Lower leg skin (tissue), 4 donors: ENCODE measurements around the gene ANK3. TPM values are rescaled to one million over a fixed set of nuclear protein-coding genes. Genes with fewer than 3 reads are reported as not detected.

Experiments used
- DNase-seq, 2 donors: peaks; one replicate each; pipeline ENCODE4 v3.0.0-alpha.2; 2019; ENCODE audit warnings: low spot score in 2 of 2
- H3K4me3 ChIP-seq: fragments of 200-600 bp; sonication (generic); 2 replicates; pipeline ENCODE4 v1.5.1; 2017; ENCODE audit warnings: mild to moderate bottlenecking, low read depth; ENCODE audit not compliant: poor library complexity, severe bottlenecking
- POLR2A ChIP-seq, 2 donors: fragments of 450-650 bp; IDR thresholded peaks; one replicate each; pipeline ENCODE4 v1.6.1; 2016 to 2017; ENCODE audit warnings: antibody characterized with exemption in 2 of 2, mild to moderate bottlenecking in 1 of 2, moderate library complexity in 1 of 2
- WGBS, 2 donors: methylation state at CpG; one replicate each; pipeline ENCODE4 v1.1.5; 2018; 5-methylcytosine and 5-hydroxymethylcytosine counted together
- intact Hi-C: fragments of 100-400 bp; cut with DNase I; formaldehyde crosslinking; loops from one replicate; pipeline ENCODE4 v1.15.0; 2023; ENCODE audit warnings: low total_unique reads
- total RNA-seq, 4 donors: library from RNA; depleted of rRNA; stranded (reverse); fragments of >200 nt; gene quantifications; one replicate each; pipeline ENCODE4 v1.1.0, GENCODE V29; 2016
- TF ChIP-seq, protein P1 (sequence below), 3 donors: fragments of 450-650 bp; IDR thresholded peaks; one replicate each; pipeline ENCODE4 v1.5.1; 2016; ENCODE audit warnings: antibody characterized with exemption in 3 of 3, mild to moderate bottlenecking in 3 of 3, moderate library complexity in 2 of 3

ANK3 gene
- total RNA-seq, 4 donors from 2014 or later: 76.2 to 107 (median 91.5) TPM

DNA sequence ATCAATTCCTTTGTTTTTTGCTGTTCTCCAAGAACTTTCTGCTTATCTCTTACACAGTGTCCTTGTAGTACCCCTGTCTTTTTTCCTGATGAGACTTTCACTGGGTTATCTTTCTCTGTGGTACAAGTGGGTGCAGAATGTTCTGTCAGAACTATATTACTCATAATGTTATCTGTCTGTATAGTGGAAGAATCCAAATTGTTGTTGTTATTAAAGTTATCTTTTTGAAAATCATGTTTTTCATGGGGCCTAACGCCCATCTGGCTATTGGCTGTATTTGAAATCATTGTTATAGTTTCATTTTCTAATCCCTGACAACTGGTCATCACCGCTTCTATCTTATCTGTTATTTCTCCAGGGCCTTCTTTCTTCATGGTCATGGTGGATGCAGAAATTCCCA lies 320.4 kb downstream of the ANK3 start:
- H3K4me3 ChIP-seq: no peak overlapping the region
- WGBS, 2 donors: 95 to 96% methylated on average over 2 of the region's 2 CpGs
- DNase-seq: no peak
- intact Hi-C loops: no loop called here
- no peak for TF ChIP-seq POLR2A (IDR thresholded peaks at IDR 0.05)
- TF ChIP-seq, protein P1, sequence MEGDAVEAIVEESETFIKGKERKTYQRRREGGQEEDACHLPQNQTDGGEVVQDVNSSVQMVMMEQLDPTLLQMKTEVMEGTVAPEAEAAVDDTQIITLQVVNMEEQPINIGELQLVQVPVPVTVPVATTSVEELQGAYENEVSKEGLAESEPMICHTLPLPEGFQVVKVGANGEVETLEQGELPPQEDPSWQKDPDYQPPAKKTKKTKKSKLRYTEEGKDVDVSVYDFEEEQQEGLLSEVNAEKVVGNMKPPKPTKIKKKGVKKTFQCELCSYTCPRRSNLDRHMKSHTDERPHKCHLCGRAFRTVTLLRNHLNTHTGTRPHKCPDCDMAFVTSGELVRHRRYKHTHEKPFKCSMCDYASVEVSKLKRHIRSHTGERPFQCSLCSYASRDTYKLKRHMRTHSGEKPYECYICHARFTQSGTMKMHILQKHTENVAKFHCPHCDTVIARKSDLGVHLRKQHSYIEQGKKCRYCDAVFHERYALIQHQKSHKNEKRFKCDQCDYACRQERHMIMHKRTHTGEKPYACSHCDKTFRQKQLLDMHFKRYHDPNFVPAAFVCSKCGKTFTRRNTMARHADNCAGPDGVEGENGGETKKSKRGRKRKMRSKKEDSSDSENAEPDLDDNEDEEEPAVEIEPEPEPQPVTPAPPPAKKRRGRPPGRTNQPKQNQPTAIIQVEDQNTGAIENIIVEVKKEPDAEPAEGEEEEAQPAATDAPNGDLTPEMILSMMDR (IDR thresholded peaks at IDR 0.05): no peak

DNA sequence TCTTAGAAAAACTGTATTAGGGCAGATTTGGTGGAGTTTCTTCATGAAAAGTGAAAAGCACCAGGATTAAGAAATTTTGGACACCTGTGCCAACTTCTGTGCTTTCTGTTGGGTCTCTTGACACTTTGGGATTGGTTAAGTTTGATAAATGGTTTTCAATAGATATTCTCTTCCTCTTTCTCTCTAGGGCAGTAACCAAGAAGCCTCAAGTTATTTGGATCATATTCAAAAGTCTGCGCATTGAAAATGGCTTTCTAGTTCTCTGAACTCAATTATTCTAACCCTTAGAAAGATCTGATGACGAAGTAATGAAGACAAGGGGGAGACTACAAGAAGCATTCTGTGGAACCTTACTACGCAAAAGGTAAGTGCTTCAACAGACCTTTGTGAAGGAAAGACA lies 339.3 kb downstream of the ANK3 start:
- no peak for DNase-seq
- intact Hi-C loops: no loop called here
- 81 to 85% methylated on average over 3 of the region's 3 CpGs for WGBS, 2 donors
- H3K4me3 ChIP-seq: no peak overlapping the region
- TF ChIP-seq POLR2A (IDR thresholded peaks at IDR 0.05): no peak
- TF ChIP-seq, protein P1 (IDR thresholded peaks at IDR 0.05): no peak

DNA sequence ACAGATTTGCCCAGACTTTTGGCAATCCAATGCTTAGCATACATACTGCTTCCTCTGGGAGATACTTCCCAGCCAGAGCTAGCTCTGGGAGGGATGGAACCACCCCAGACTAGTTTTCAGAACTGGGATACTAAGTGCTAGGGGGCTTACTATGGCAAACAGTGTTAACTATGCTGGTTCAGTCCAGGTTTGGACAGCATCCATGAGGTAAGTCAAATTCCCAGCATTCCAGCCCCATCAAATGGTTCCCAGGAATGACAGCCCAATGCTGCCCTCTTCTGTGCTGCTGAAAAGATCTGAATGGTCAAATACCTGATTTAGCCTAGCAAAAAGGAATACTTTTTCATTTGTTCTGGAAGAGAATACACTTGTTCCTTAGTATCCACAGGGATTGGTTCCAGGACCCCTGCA lies 341.6 kb downstream of the ANK3 start:
- TF ChIP-seq POLR2A (IDR thresholded peaks at IDR 0.05): no peak
- TF ChIP-seq, protein P1 (IDR thresholded peaks at IDR 0.05): no peak
- DNase-seq: no peak
- no peak overlapping the region for H3K4me3 ChIP-seq
- intact Hi-C loops: loop anchor here (10.0 kb wide), 1 partner anchor 213 kb away; no protein-coding TSS in a partner anchor

DNA sequence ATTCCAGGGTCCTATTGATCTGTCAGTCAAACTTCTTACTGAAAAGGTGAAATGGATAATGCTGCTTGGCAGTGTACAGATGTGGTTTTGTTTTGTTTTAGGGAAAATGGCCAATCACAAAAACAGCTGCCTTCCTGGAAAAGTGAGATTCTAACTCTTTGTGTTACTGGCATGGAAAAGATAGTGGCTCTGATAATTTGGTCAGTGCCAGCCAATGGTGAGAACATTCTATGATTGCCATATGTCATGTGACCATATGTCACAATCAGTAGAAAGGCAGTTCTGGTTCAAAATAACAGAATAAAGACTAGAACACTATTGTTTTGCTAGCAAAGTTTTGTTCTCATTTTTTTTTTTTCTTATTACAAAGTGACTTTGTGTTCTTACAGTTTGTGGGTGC lies 344.1 kb downstream of the ANK3 start:
- intact Hi-C loops: loop anchor here (10.0 kb wide), 1 partner anchor 211 kb away; no protein-coding TSS in a partner anchor
- TF ChIP-seq POLR2A (IDR thresholded peaks at IDR 0.05): no peak
- TF ChIP-seq, protein P1 (IDR thresholded peaks at IDR 0.05): no peak
- no peak for DNase-seq
- no peak overlapping the region for H3K4me3 ChIP-seq

DNA sequence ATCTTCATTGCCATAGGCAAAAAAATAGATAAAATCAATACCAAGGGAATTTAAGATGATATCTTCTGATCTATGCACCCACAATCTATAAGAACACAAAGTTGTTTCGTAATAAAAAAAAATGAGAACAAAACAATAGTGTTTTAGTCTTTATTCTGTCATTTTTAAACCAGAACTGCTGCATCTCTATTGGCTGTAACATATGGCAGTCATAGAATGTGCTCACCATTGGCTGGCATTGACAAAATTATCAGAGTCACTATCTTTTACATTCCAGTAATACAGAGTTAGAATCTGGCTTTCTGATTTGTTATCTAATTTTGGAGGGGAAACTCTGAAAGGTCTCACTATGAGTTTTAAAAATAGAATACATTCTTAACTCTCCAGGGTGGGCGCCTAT lies 344.7 kb downstream of the ANK3 start:
- H3K4me3 ChIP-seq: no peak overlapping the region
- intact Hi-C loops: loop anchor here (10.0 kb wide), 1 partner anchor 210 kb away; no protein-coding TSS in a partner anchor
- 90 to 91% methylated on average over 2 of the region's 2 CpGs for WGBS, 2 donors
- TF ChIP-seq, protein P1 (IDR thresholded peaks at IDR 0.05): no peak
- TF ChIP-seq POLR2A (IDR thresholded peaks at IDR 0.05): no peak
- no peak for DNase-seq

DNA sequence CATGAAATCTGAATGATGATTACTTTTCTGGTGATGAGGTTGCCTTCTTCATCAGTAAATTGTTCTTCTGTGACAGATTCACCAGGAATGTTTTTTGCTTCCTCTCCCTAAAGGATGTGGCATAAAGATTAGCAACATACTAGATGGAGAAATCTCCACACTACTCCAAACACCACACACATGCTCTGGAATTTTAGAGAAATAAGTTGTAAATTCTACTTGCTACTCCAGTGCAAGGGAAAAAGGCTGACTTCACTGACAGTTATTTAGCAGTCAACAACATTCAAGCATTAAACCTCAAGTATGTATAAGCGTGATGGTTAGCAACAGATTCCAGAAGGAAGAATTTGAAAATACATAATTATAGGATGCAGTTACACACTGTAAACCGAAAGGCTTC lies 345.4 kb downstream of the ANK3 start:
- intact Hi-C loops: loop anchor here (10.0 kb wide), 1 partner anchor 209 kb away; no protein-coding TSS in a partner anchor
- H3K4me3 ChIP-seq: no peak overlapping the region
- no peak for DNase-seq
- TF ChIP-seq, protein P1 (IDR thresholded peaks at IDR 0.05): no peak
- TF ChIP-seq POLR2A (IDR thresholded peaks at IDR 0.05): no peak
- WGBS, 2 donors: 82 to 87% methylated on average over 2 of the region's 2 CpGs
